Measurements from ENCODE around the gene PCDHA8.
"Not testable (repeated sequence)": the region's sequence is repeated elsewhere in the genome, so short reads cannot be mapped to it uniquely, and the experiment has no call there.

Gene PCDHA8

DNA sequence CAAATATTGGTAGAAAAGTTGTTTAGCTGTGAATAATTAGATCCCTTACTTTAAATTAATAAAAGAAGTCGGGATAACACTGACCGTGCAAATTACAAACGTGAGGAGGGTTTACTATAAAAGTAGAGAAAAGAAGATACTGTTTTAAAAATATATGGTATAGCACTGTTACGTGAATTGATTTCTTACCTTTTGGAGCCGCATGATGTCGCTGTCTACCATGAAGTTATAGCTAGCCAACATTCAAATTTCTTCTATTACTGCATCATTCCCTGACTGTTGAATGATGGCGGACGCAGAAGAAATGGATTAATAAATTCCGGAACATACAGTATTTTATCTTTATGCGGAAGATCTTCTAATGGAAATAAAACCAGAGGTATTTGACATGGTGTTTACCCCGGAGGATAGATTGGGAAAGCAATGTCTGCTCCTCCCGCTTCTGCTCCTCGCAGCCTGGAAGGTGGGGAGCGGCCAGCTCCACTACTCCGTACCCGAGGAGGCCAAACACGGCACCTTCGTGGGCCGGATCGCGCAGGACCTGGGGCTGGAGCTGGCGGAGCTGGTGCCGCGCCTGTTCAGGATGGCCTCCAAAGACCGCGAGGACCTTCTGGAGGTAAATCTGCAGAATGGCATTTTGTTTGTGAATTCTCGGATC, 13.2 kb upstream of the PCDHA8 start, which contains the start of gene PCDHA6:
Gene PCDHA6 (plus strand): TSS at position 257 of the 658 bp plus-strand sequence. CDS start 132 bp downstream, at position 389.
- TF ChIP-seq, protein P1, sequence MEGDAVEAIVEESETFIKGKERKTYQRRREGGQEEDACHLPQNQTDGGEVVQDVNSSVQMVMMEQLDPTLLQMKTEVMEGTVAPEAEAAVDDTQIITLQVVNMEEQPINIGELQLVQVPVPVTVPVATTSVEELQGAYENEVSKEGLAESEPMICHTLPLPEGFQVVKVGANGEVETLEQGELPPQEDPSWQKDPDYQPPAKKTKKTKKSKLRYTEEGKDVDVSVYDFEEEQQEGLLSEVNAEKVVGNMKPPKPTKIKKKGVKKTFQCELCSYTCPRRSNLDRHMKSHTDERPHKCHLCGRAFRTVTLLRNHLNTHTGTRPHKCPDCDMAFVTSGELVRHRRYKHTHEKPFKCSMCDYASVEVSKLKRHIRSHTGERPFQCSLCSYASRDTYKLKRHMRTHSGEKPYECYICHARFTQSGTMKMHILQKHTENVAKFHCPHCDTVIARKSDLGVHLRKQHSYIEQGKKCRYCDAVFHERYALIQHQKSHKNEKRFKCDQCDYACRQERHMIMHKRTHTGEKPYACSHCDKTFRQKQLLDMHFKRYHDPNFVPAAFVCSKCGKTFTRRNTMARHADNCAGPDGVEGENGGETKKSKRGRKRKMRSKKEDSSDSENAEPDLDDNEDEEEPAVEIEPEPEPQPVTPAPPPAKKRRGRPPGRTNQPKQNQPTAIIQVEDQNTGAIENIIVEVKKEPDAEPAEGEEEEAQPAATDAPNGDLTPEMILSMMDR (conservative IDR thresholded peaks at IDR 0.05) = peak; percentile 17; the same call in 1 of the 2 replicates
- no peak within 1 kb of the TSS for H3K27ac ChIP-seq

DNA sequence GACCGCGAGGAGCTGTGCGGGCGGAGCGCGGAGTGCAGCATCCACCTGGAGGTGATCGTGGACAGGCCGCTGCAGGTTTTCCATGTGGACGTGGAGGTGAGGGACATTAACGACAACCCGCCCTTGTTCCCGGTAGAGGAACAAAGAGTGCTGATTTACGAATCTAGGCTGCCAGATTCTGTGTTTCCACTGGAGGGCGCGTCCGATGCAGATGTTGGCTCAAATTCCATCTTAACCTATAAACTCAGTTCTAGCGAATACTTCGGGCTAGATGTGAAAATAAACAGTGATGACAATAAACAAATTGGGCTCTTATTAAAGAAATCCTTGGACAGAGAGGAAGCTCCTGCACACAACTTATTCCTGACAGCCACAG, 12.6 kb upstream of the PCDHA8 start:
- H3K27ac ChIP-seq = no peak overlapping the region
- TF ChIP-seq, protein P1 (conservative IDR thresholded peaks at IDR 0.05) = no peak

DNA sequence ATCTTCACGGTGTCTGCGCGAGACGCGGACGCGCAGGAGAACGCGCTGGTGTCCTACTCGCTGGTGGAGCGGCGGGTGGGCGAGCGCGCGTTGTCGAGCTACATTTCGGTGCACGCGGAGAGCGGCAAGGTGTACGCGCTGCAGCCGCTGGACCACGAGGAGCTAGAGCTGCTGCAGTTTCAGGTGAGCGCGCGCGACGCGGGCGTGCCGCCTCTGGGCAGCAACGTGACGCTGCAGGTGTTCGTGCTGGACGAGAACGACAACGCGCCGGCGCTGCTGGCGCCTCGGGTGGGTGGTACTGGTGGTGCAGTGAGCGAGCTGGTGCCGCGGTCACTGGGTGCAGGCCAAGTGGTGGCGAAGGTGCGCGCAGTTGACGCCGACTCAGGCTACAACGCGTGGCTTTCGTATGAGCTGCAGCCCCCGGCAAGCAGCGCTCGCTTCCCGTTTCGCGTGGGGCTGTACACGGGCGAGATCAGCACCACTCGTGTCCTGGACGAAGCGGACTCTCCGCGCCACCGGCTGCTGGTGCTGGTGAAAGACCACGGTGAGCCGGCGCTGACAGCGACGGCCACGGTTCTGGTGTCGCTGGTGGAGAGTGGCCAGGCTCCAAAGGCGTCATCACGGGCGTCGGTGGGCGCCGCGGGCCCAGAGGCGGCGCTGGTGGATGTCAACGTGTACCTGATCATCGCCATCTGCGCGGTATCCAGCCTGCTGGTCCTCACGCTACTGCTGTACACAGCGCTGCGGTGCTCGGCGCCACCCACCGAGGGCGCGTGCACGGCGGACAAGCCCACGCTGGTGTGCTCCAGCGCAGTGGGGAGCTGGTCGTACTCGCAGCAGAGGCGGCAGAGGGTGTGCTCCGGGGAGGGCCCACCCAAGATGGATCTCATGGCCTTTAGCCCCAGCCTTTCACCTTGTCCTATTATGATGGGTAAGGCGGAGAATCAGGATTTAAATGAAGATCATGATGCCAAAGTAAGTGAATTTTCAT, 11.2 kb upstream of the PCDHA8 start:
- not testable (repeated sequence) for H3K27ac ChIP-seq

DNA sequence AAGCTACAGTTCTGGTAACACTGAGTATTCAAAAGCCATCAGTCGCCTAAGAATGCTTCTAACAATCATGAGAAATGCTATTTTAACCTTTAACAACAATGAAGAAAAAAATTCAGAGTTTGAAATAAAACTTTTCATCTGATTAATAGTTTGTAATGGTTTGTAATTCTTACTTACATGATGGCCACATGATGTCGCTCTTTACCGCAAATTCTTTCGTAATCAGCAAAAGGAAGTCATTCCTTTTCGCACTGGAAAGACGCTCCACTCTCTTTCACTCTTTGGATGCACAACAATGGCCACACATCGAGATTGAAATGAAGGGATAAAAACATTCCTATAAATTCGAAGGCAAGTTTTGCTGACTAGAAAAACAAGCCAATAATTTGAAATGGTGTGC, 7.0 kb upstream of the PCDHA8 start, which contains the start of gene PCDHA7:
Gene PCDHA7 (plus strand): TSS at position 277 of the 400 bp plus-strand sequence. CDS start 115 bp downstream, at position 392.
- H3K27ac ChIP-seq = no peak within 1 kb of the TSS
- TF ChIP-seq, protein P1 (conservative IDR thresholded peaks at IDR 0.05) = 0 out of 2 replicates have a peak, but pooled peaks have one; percentile 24

DNA sequence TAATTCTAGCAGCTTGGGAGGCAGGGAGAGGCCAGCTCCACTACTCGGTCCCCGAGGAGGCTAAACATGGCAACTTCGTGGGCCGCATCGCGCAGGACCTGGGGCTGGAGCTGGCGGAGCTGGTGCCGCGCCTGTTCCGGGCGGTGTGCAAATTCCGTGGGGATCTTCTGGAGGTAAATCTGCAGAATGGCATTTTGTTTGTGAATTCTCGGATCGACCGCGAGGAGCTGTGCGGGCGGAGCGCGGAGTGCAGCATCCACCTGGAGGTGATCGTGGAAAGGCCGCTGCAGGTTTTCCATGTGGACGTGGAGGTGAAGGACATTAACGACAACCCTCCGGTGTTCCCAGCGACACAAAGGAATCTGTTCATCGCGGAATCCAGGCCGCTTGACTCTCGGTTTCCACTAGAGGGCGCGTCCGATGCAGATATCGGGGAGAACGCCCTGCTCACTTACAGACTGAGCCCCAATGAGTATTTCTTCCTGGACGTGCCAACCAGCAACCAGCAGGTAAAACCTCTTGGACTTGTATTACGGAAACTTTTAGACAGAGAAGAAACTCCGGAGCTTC, 6.5 kb upstream of the PCDHA8 start:
- H3K27ac ChIP-seq = not testable (repeated sequence)

DNA sequence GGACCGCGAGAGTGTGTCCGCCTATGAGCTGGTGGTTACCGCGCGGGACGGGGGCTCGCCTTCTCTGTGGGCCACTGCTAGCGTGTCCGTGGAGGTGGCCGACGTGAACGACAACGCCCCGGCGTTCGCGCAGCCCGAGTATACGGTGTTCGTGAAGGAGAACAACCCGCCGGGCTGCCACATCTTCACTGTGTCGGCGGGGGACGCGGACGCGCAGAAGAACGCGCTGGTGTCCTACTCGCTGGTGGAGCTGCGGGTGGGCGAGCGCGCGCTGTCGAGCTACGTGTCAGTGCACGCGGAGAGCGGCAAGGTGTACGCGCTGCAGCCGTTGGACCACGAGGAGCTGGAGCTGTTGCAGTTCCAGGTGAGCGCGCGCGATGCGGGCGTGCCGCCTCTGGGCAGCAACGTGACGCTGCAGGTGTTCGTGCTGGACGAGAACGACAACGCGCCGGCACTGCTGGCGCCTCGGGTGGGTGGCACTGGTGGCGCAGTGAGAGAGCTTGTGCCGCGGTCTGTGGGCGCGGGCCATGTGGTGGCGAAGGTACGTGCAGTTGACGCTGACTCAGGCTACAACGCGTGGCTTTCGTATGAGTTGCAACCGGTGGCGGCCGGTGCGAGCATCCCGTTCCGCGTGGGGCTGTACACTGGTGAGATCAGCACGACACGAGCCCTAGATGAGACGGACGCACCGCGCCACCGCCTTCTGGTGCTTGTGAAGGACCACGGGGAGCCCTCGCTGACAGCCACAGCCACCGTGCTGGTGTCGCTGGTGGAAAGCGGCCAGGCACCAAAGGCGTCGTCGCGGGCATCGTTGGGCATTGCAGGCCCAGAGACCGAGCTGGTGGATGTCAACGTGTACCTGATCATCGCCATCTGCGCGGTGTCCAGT, 5.1 kb upstream of the PCDHA8 start:
- no peak overlapping the region for H3K27ac ChIP-seq
- TF ChIP-seq, protein P1 (conservative IDR thresholded peaks at IDR 0.05) = no peak

DNA sequence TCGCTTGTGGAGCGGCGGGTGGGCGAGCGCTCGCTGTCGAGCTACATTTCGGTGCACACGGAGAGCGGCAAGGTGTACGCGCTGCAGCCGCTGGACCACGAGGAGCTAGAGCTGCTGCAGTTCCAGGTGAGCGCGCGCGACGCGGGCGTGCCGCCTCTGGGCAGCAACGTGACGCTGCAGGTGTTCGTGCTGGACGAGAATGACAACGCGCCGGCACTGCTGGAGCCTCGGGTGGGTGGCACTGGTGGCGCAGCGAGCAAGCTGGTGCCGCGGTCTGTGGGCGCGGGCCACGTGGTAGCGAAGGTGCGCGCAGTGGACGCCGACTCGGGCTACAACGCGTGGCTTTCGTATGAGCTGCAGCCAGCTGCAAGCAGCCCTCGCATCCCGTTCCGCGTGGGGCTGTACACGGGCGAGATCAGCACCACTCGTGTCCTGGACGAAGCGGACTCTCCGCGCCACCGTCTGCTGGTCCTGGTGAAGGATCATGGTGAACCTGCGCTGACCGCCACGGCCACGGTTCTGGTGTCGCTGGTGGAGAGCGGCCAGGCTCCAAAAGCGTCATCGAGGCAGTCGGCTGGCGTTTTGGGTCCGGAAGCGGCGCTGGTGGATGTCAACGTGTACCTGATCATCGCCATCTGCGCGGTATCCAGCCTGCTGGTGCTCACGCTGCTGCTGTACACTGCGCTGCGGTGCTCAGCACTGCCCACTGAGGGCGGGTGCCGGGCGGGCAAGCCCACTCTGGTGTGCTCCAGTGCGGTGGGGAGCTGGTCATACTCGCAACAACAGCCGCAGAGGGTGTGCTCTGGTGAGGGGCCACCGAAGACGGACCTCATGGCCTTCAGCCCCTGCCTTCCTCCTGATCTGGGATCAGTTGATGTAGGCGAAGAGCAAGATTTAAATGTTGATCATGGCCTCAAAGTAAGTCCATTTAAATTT, 2.1 kb downstream of the PCDHA8 start:
- TF ChIP-seq, protein P1 (conservative IDR thresholded peaks at IDR 0.05) = no peak

DNA sequence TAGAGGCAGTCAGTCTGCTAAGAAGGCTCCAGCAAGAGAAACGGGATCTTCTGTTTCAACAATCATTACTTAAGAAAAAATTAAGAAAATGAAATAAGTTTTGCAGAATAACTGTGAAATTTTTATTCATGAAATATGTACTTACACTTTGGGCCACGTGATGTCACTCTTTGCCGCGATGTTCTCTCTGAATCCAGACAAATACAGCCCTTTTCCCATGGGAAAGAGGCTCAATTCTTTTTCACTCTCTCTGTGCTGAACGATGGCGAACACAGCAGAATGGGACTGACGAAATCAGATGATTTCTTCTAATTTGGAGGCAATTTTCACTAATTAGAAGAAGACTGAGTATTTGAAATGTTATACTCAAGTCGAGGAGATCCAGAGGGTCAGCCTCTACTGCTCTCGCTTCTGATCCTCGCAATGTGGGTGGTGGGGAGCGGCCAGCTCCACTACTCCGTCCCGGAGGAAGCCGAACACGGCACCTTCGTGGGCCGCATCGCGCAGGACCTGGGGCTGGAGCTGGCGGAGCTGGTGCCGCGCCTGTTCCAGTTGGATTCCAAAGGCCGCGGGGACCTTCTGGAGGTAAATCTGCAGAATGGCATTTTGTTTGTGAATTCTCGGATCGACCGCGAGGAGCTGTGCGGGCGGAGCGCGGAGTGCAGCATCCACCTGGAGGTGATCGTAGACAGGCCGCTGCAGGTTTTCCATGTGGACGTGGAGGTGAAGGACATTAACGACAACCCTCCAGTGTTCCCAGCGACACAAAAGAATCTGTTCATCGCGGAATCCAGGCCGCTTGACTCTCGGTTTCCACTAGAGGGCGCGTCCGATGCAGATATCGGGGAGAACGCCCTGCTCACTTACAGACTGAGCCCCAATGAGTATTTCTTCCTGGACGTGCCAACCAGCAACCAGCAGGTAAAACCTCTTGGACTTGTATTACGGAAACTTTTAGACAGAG, 7.4 kb downstream of the PCDHA8 start, which contains the start of gene PCDHA9:
Gene PCDHA9 (plus strand): TSS at position 244 of the 964 bp plus-strand sequence. CDS start 114 bp downstream, at position 358.
- H3K27ac ChIP-seq = not testable (repeated sequence)

More for the DNA sequence above, 2.1 kb downstream of the PCDHA8 start:
- H3K27ac ChIP-seq = no peak overlapping the region

DNA sequence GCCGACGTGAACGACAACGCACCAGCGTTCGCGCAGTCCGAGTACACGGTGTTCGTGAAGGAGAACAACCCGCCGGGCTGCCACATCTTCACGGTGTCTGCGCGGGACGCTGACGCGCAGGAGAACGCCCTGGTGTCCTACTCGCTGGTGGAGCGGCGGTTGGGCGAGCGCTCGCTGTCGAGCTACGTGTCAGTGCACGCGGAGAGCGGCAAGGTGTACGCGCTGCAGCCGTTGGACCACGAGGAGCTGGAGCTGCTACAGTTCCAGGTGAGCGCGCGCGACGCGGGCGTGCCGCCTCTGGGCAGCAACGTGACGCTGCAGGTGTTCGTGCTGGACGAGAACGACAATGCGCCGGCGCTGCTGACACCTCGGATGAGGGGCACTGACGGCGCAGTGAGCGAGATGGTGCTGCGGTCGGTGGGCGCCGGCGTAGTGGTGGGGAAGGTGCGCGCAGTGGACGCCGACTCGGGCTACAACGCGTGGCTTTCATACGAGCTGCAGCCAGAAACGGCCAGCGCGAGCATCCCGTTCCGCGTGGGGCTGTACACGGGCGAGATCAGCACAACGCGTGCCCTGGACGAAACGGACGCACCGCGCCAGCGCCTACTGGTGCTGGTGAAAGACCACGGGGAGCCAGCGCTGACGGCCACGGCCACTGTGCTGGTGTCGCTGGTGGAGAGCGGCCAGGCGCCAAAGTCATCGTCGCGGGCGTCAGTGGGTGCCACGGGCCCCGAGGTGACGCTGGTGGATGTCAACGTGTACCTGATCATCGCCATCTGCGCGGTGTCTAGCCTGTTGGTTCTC, 9.0 kb downstream of the PCDHA8 start:
- H3K27ac ChIP-seq = not testable (repeated sequence)
